Mesothelial cell of epicardium (in vitro differentiated cells): Measurements from ENCODE around the gene CCR5AS.

ENCODE experiments used
- DNase-seq, 2 experiments: peaks; one replicate each; pipeline ENCODE4 v3.0.0; 2021; ENCODE audit warnings: low spot score in 2 of 2; ENCODE audit not compliant: unreplicated experiment in 2 of 2
- H3K27ac Mint-ChIP-seq: 2 replicates; pipeline ENCODE4 v1.8.0; 2021; ENCODE audit warnings: mixed read lengths
- H3K27me3 Mint-ChIP-seq: 2 replicates; pipeline ENCODE4 v1.8.0; 2021; ENCODE audit warnings: low read depth, mixed read lengths
- H3K36me3 Mint-ChIP-seq: 2 replicates; pipeline ENCODE4 v1.8.0; 2021; ENCODE audit warnings: mixed read lengths
- H3K4me1 Mint-ChIP-seq: 2 replicates; pipeline ENCODE4 v1.8.0; 2021; ENCODE audit warnings: mixed read lengths
- H3K4me3 Mint-ChIP-seq: 2 replicates; pipeline ENCODE4 v1.8.0; 2021; ENCODE audit warnings: mild to moderate bottlenecking, moderate library complexity, mixed read lengths
- H3K9me3 Mint-ChIP-seq: 2 replicates; pipeline ENCODE4 v1.8.0; 2021; ENCODE audit warnings: mixed read lengths
- CTCF ChIP-seq: fragments of 200-600 bp; sonication (generic); IDR thresholded peaks from one replicate; pipeline ENCODE4 v1.5.0; 2021; ENCODE audit warnings: antibody characterized with exemption; ENCODE audit not compliant: unreplicated experiment

Gene CCR5AS

DNA sequence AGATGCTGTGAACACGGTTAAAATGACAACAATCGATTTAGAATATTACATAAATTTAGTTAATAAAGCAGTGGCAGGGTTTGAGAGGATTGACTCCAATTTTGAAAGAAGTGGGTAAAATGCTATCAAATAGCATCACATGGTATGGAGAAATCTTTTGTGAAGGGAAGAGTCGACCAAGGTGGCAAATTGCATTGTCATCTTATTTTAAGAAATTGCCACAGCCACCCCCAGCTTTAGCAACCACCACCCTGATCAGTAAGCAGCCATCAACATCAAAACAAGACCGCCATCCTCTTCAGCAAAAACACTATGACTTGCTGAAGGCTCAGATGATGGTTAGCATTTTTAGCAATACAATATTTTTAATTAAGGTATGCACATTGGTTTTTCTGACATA, 41.8 kb downstream of the CCR5AS start:
- DNase-seq = no peak
- H3K27me3 Mint-ChIP-seq = peaks cover 44% of the 10 kb centered on the region
- H3K27ac Mint-ChIP-seq = no peak overlapping the region
- H3K9me3 Mint-ChIP-seq = no peaks in the 10 kb centered on the region
- H3K4me1 Mint-ChIP-seq = peaks cover 2% of the 10 kb centered on the region
- no peak for TF ChIP-seq CTCF
- no peaks in the 10 kb centered on the region for H3K36me3 Mint-ChIP-seq
- H3K4me3 Mint-ChIP-seq = no peak overlapping the region

DNA sequence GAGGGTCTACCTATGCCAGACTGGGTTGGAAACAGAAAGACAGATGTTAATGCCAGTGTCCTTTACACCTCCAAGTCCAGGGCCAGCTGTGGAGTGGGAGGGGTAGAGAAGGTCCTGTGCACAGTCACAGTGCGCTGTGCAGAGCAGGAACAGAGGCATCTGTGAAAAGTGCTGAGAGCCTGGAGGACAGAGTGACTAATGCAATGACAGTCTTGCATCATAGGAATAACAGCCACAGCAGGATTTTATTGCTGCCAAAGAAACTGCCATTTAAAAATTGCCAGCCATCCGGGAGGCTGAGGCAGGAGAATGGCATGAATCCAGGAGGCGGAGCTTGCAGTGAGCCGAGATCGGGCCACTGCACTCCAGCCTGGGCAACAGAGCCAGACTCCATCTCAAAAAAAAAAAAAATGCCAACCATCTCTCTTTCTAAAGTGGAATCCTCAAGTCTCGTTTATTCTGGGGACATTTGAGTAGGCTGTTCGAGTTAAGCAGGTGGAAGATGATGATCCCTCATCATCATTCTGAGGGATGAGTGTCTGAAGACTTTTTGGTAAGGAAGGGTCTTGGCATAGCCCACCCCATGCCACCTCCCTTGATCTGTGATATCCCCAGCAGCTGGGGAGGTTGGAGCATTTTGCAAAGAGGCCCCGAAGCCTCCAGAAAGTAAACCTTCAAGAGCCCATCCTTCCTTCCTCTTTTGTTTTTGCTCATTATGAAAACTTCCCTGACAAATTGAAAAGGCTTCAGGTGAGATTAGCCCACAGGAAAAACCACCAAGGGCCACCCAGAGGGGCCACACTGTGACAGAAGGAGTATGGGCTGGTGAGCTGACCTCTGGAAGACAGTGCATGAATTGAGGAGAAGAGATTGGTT, 45.2 kb downstream of the CCR5AS start:
- H3K27me3 Mint-ChIP-seq = peaks cover 56% of the 10 kb centered on the region
- H3K36me3 Mint-ChIP-seq = no peaks in the 10 kb centered on the region
- H3K4me3 Mint-ChIP-seq = no peak overlapping the region
- no peak for TF ChIP-seq CTCF
- no peak for DNase-seq
- H3K4me1 Mint-ChIP-seq = no peaks in the 10 kb centered on the region
- H3K9me3 Mint-ChIP-seq = no peaks in the 10 kb centered on the region
- no peak overlapping the region for H3K27ac Mint-ChIP-seq

DNA sequence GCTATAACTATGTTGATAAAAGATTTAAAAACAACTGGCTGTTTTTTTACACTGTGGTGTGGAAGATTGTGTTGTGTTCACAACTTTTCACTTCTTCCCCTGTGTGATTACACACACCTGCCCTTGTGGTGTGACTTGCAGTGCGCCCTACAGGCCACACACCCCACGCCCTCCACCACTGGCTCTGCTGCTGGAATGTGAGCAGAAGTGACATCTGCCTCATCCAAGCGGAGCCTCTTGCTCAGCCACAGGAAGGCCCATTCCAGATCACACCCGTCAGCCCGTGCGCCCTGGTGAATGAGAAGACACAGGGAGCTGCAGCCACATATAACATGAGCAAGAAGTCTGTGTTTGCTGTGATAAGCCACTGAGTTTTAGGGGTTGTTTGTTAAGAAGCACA, 46.0 kb downstream of the CCR5AS start:
- TF ChIP-seq CTCF = no peak
- no peak for DNase-seq
- Mint-ChIP-seq H3K27me3 (peaks cover 57% of the 10 kb centered on the region), H3K4me3 (no peak overlapping the region), H3K36me3 (no peaks in the 10 kb centered on the region), H3K27ac (no peak overlapping the region), H3K4me1 (no peaks in the 10 kb centered on the region), H3K9me3 (no peaks in the 10 kb centered on the region)

DNA sequence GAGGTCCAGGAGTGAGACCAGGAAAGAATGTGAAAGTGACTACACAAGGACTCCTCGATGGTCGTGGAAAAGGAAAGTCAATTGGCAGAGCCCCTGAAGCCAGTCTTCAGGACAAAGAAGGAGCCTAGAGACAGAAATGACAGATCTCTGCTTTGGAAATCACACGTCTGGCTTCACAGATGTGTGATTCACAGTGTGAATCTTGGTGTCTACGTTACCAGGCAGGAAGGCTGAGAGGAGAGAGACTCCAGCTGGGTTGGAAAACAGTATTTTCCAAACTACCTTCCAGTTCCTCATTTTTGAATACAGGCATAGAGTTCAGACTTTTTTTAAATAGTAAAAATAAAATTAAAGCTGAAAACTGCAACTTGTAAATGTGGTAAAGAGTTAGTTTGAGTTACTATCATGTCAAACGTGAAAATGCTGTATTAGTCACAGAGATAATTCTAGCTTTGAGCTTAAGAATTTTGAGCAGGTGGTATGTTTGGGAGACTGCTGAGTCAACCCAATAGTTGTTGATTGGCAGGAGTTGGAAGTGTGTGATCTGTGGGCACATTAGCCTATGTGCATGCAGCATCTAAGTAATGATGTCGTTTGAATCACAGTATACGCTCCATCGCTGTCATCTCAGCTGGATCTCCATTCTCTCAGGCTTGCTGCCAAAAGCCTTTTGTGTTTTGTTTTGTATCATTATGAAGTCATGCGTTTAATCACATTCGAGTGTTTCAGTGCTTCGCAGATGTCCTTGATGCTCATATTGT, 47.0 kb downstream of the CCR5AS start:
- no peak for DNase-seq
- Mint-ChIP-seq H3K36me3 (no peaks in the 10 kb centered on the region), H3K9me3 (no peaks in the 10 kb centered on the region), H3K4me1 (no peaks in the 10 kb centered on the region), H3K27me3 (peaks cover 62% of the 10 kb centered on the region), H3K4me3 (no peak overlapping the region), H3K27ac (no peak overlapping the region)
- no peak for TF ChIP-seq CTCF

- Mint-ChIP-seq H3K27ac (no peak overlapping the region), H3K36me3 (no peaks in the 10 kb centered on the region), H3K4me3 (no peak overlapping the region), H3K27me3 (peaks cover 70% of the 10 kb centered on the region), H3K9me3 (no peaks in the 10 kb centered on the region), H3K4me1 (no peaks in the 10 kb centered on the region)
- no peak for TF ChIP-seq CTCF
- DNase-seq = no peak
These were observed 48.4 kb downstream of the CCR5AS start for GRCh38 chr3:46358466-46358865.
